H9 (cell line): ENCODE measurements around the gene MTHFD2. TPM values are rescaled to one million over a fixed set of nuclear protein-coding genes. Genes with fewer than 3 reads are reported as not detected.

Experiments used
- DNase-seq: peaks from one replicate; pipeline ENCODE4 v3.0.0-alpha.2; 2017
- H2AFZ ChIP-seq: one replicate; pipeline ENCODE4 v1.6.1; 2013; ENCODE audit warnings: mild to moderate bottlenecking, low read length, control low read depth, moderate library complexity
- H2AK5ac ChIP-seq: 2 replicates; pipeline ENCODE4 v1.6.1; 2013; ENCODE audit warnings: low read length, control low read depth, mixed read lengths; ENCODE audit not compliant: insufficient read length
- H2BK120ac ChIP-seq: one replicate; pipeline ENCODE4 v1.6.1; 2013; ENCODE audit warnings: low read depth, mild to moderate bottlenecking, low read length, control low read depth, inconsistent platforms; ENCODE audit not compliant: poor library complexity, severe bottlenecking
- H2BK12ac ChIP-seq: 2 replicates; pipeline ENCODE4 v1.6.1; 2013; ENCODE audit warnings: low read length, control low read depth, mixed read lengths, low read depth; ENCODE audit not compliant: insufficient read length
- H2BK15ac ChIP-seq: 2 replicates; pipeline ENCODE4 v1.6.1; 2013; ENCODE audit warnings: low read depth, low read length, control low read depth
- H2BK20ac ChIP-seq: one replicate; pipeline ENCODE4 v1.6.1; 2013; ENCODE audit warnings: low read depth, mild to moderate bottlenecking, low read length, control low read depth, inconsistent platforms; ENCODE audit not compliant: poor library complexity, severe bottlenecking
- H2BK5ac ChIP-seq: 2 replicates; pipeline ENCODE4 v1.6.1; 2013; ENCODE audit warnings: low read length, control low read depth, mixed read lengths; ENCODE audit not compliant: insufficient read length
- H3K14ac ChIP-seq: 2 replicates; pipeline ENCODE4 v1.6.1; 2013; ENCODE audit warnings: low read length, control low read depth; ENCODE audit not compliant: insufficient read depth
- H3K18ac ChIP-seq: 2 replicates; pipeline ENCODE4 v1.6.1; 2013; ENCODE audit warnings: low read depth, mild to moderate bottlenecking, mixed read lengths, low read length, control low read depth; ENCODE audit not compliant: insufficient read length
- H3K23ac ChIP-seq: 2 replicates; pipeline ENCODE4 v1.6.1; 2013; ENCODE audit warnings: low read length, control low read depth, mixed read lengths, low read depth; ENCODE audit not compliant: insufficient read length
- H3K23me2 ChIP-seq: 2 replicates; pipeline ENCODE4 v1.6.1; 2013; ENCODE audit warnings: low read depth, mild to moderate bottlenecking, mixed read lengths, low read length, control low read depth; ENCODE audit not compliant: insufficient read length, poor library complexity, severe bottlenecking
- H3K27ac ChIP-seq: 2 replicates; pipeline ENCODE4 v1.5.1; 2013; ENCODE audit warnings: low read length, control low read depth, mixed read lengths, low read depth; ENCODE audit not compliant: insufficient read length
- H3K27me3 ChIP-seq: 2 replicates; pipeline ENCODE4 v1.6.1; 2013; ENCODE audit warnings: low read length, control low read depth, inconsistent platforms; ENCODE audit not compliant: insufficient read depth
- H3K4ac ChIP-seq: 2 replicates; pipeline ENCODE4 v1.6.1; 2013; ENCODE audit warnings: low read depth, mild to moderate bottlenecking, control low read depth, inconsistent platforms, low read length, moderate library complexity
- H3K4me1 ChIP-seq: 2 replicates; pipeline ENCODE4 v1.6.1; 2013; ENCODE audit warnings: low read length, control low read depth, inconsistent platforms; ENCODE audit not compliant: insufficient read depth
- H3K4me2 ChIP-seq: 2 replicates; pipeline ENCODE4 v1.6.1; 2013; ENCODE audit warnings: low read length, control low read depth, mixed read lengths; ENCODE audit not compliant: insufficient read length, insufficient read depth
- H3K56ac ChIP-seq: 2 replicates; pipeline ENCODE4 v1.6.1; 2013; ENCODE audit warnings: low read depth, mild to moderate bottlenecking, mixed read lengths, low read length, control low read depth; ENCODE audit not compliant: insufficient read length
- H3K79me1 ChIP-seq: 2 replicates; pipeline ENCODE4 v1.6.1; 2013; ENCODE audit warnings: low read depth, mild to moderate bottlenecking, moderate library complexity, low read length, control low read depth, inconsistent platforms; ENCODE audit not compliant: insufficient read depth, poor library complexity, severe bottlenecking
- H3K79me2 ChIP-seq: 2 replicates; pipeline ENCODE4 v1.6.1; 2013; ENCODE audit warnings: low read length, control low read depth, inconsistent platforms; ENCODE audit not compliant: insufficient read depth
- H3K9ac ChIP-seq: 2 replicates; pipeline ENCODE4 v1.6.1; 2013; ENCODE audit warnings: low read length, control low read depth, mixed read lengths; ENCODE audit not compliant: insufficient read length; ENCODE audit errors: extremely low read depth
- H3K9me3 ChIP-seq: one replicate; pipeline ENCODE4 v1.6.1; 2013; ENCODE audit warnings: low read depth, low read length, inconsistent platforms; ENCODE audit not compliant: control insufficient read depth
- H3T11ph ChIP-seq: one replicate; pipeline ENCODE4 v1.6.1; 2013; ENCODE audit warnings: mild to moderate bottlenecking, low read length, control low read depth, inconsistent platforms
- H4K20me1 ChIP-seq: one replicate; pipeline ENCODE4 v1.6.1; 2013; ENCODE audit not compliant: control insufficient read depth, insufficient read length, insufficient read depth
- H4K5ac ChIP-seq: 2 replicates; pipeline ENCODE4 v1.6.1; 2013; ENCODE audit warnings: low read depth, mild to moderate bottlenecking, mixed read lengths, low read length, control low read depth; ENCODE audit not compliant: insufficient read length
- H4K8ac ChIP-seq: replicated peaks from 2 replicates; pipeline ENCODE4 v1.6.1; 2013; ENCODE audit warnings: low read length, control low read depth, mixed read lengths, low read depth; ENCODE audit not compliant: insufficient read length
- H4K91ac ChIP-seq: 2 replicates; pipeline ENCODE4 v1.6.1; 2013; ENCODE audit warnings: low read depth, mild to moderate bottlenecking, moderate library complexity, mixed read lengths, low read length, control low read depth; ENCODE audit not compliant: insufficient read length
- H3K27ac Mint-ChIP-seq, 3 experiments: 2 replicates in 2 of 3; 3 replicates in 1 of 3; pipeline ENCODE4 v1.8.0; 2020 to 2021; ENCODE audit warnings: mixed read lengths in 3 of 3, mild to moderate bottlenecking in 1 of 3, moderate library complexity in 1 of 3
- H3K27me3 Mint-ChIP-seq: 2 replicates; pipeline ENCODE4 v1.8.0; 2021; ENCODE audit warnings: low read depth, mild to moderate bottlenecking, moderate library complexity, mixed read lengths
- H3K36me3 Mint-ChIP-seq, 3 experiments: 2 replicates in 2 of 3; 3 replicates in 1 of 3; pipeline ENCODE4 v1.8.0; 2020 to 2021; ENCODE audit warnings: low read depth in 3 of 3, mixed read lengths in 3 of 3; ENCODE audit not compliant: insufficient read depth in 1 of 3
- H3K4me1 Mint-ChIP-seq, 2 experiments: 2 replicates each; pipeline ENCODE4 v1.8.0; 2020; ENCODE audit warnings: mixed read lengths in 2 of 2
- H3K4me3 Mint-ChIP-seq, 2 experiments: 2 replicates in 1 of 2; 3 replicates in 1 of 2; pipeline ENCODE4 v1.8.0; 2020 to 2021; ENCODE audit warnings: mild to moderate bottlenecking in 2 of 2, mixed read lengths in 2 of 2, moderate library complexity in 1 of 2
- H3K9me3 Mint-ChIP-seq, 2 experiments: 2 replicates in 1 of 2; 3 replicates in 1 of 2; pipeline ENCODE4 v1.8.0; 2020; ENCODE audit warnings: mild to moderate bottlenecking in 2 of 2, mixed read lengths in 2 of 2, moderate library complexity in 1 of 2
- CTCF ChIP-seq: fragments of 200-600 bp; sonication (generic); conservative IDR thresholded peaks from 3 replicates; pipeline ENCODE4 v1.8.0; 2021; ENCODE audit warnings: antibody characterized with exemption, mild to moderate bottlenecking
- WGBS: extraction: QIAGEN DNeasy Blood & Tissue Kit; methylation state at CpG from one replicate; pipeline ENCODE4 v1.1.7; 2013; ENCODE audit warnings: missing lambda C conversion rate, low lambda C conversion rate, mixed read lengths; ENCODE audit not compliant: insufficient read length; ENCODE audit errors: extremely low coverage; 5-methylcytosine and 5-hydroxymethylcytosine counted together
- total RNA-seq: library from RNA; stranded (reverse); gene quantifications from 2 replicates; pipeline ENCODE4 v1.2.1, GENCODE V29; 2021

Gene MTHFD2
- total RNA-seq, 1 experiment from 2014 or later: 201 TPM

GRCh38 chr2:74223941-74224770 lies 25.7 kb downstream of the MTHFD2 start:
- no peak overlapping the region for H2BK120ac ChIP-seq
- H3K18ac ChIP-seq: no peak overlapping the region
- Mint-ChIP-seq H3K36me3 (peaks cover 5 to 23% (median 12%) of the 10 kb centered on the region in 3 experiments; a peak in 6 of 7 replicates), H3K4me3 (no peak overlapping the region), H3K9me3 (no peaks in the 10 kb centered on the region), H3K27ac (peak overlapping the region in 1 of 3 experiments; percentile 71; a peak in 4 of 7 replicates), H3K4me1 (peaks cover 13 to 21% of the 10 kb centered on the region in 2 experiments), H3K27me3 (peaks cover 11% of the 10 kb centered on the region)
- H4K20me1 ChIP-seq: no peaks in the 10 kb centered on the region
- H3K9ac ChIP-seq: no peak overlapping the region
- no peak for DNase-seq
- H2BK12ac ChIP-seq: no peak overlapping the region
- H4K91ac ChIP-seq: no peak overlapping the region
- H2BK20ac ChIP-seq: no peak overlapping the region
- H3K4ac ChIP-seq: no peak overlapping the region
- H3K4me1 ChIP-seq: no peaks in the 10 kb centered on the region
- H2BK5ac ChIP-seq: no peak overlapping the region
- H3K79me2 ChIP-seq: no peaks in the 10 kb centered on the region
- no peak overlapping the region for H2AK5ac ChIP-seq
- no peak overlapping the region for H3K4me2 ChIP-seq
- H2AFZ ChIP-seq: no peak overlapping the region
- H3K56ac ChIP-seq: no peak overlapping the region
- no CpG with 5 or more reads among the region's 8 CpGs for WGBS
- no peaks in the 10 kb centered on the region for H3K9me3 ChIP-seq
- no peak overlapping the region for H3T11ph ChIP-seq
- no peak overlapping the region for H2BK15ac ChIP-seq
- H3K23ac ChIP-seq: no peak overlapping the region
- H3K27me3 ChIP-seq: no peaks in the 10 kb centered on the region
- H3K14ac ChIP-seq: no peak overlapping the region
- H3K79me1 ChIP-seq: no peaks in the 10 kb centered on the region
- H3K23me2 ChIP-seq: no peaks in the 10 kb centered on the region
- H4K8ac ChIP-seq: no peak overlapping the region
- no peak for TF ChIP-seq CTCF
- no peak overlapping the region for H3K27ac ChIP-seq
- no peak overlapping the region for H4K5ac ChIP-seq
